NCI-H2196 (cell line): ENCODE results near the gene LIMS2.

Experiments used
- DNase-seq: peaks from one replicate; lab custom pipeline; 2025; ENCODE audit not compliant: unreplicated experiment; lab: John Stamatoyannopoulos, UW

Gene LIMS2, protein sequence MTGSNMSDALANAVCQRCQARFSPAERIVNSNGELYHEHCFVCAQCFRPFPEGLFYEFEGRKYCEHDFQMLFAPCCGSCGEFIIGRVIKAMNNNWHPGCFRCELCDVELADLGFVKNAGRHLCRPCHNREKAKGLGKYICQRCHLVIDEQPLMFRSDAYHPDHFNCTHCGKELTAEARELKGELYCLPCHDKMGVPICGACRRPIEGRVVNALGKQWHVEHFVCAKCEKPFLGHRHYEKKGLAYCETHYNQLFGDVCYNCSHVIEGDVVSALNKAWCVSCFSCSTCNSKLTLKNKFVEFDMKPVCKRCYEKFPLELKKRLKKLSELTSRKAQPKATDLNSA

DNA sequence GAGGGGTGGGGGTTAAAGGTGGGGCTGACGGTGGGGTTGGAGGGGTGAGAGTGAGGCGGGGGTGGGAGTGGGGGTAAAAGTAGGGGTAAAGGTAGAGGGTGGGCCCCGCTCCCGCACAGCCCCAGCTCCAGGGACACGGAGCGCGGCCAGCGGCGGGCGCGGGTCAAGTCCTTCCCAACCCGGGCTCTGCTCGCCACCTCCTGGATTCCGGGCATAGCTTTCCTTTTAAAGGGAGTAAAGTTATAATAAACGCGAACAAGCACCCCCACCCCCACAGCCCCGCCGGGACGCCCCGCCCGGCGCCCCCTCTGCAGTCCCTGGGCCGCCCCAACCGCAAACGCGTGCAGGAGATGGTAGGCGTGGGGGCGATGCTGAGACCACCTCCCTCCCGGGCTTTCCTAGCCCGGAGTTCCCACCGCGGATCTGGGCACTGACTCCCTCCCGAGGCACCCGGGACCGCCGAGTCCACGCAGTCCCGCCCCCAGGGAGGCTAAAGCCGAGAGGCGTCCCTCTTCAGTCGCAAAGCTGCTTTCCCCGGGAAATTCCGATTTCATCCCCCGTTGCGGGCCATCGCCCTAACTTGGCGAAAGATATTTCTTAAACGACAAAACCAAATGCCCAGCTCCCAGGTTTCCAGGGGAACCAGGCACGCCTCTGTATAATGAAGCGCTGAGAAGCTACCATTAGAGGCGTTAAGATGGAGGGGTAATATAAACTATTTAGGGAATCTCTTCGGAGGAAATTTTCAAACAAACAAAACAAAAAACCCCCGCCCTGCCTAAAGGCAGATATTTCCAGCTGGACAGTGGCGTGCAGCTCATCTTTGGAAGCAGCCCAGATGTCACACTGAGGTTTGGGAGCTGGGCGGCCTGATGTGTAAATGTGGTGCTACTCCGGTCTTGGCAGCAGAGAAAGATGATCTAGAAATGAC, at the start of gene LIMS2:
Gene LIMS2 (minus strand): TSS at position 200 of the 931 bp plus-strand sequence. CDS start 506 bp downstream, outside the sequence.
- DNase-seq = peak; percentile 17

DNA sequence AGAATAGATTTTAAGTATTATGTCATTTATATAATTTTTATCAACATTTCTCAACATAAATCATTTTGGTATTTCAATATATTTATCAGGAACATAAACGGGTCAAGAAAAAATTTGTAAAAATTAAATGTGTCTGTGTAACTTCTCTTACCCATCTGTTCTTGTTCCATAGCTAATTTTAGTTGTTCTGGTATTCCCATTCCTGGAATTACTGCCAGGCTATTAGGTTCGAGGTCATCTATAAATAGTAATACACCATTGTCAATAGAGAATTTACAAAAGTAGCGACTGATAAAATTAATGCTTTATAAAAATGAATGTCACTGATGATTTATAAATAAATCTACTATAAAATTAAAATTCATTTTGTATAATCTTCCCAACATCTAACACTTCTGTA, 47.5 kb upstream of the LIMS2 start:
- no peak for DNase-seq

GRCh38 chr2:127721978-127722355, 46.6 kb upstream of the LIMS2 start:
- DNase-seq = no peak

GRCh38 chr2:127721311-127721977, 46.1 kb upstream of the LIMS2 start:
- no peak for DNase-seq

DNA sequence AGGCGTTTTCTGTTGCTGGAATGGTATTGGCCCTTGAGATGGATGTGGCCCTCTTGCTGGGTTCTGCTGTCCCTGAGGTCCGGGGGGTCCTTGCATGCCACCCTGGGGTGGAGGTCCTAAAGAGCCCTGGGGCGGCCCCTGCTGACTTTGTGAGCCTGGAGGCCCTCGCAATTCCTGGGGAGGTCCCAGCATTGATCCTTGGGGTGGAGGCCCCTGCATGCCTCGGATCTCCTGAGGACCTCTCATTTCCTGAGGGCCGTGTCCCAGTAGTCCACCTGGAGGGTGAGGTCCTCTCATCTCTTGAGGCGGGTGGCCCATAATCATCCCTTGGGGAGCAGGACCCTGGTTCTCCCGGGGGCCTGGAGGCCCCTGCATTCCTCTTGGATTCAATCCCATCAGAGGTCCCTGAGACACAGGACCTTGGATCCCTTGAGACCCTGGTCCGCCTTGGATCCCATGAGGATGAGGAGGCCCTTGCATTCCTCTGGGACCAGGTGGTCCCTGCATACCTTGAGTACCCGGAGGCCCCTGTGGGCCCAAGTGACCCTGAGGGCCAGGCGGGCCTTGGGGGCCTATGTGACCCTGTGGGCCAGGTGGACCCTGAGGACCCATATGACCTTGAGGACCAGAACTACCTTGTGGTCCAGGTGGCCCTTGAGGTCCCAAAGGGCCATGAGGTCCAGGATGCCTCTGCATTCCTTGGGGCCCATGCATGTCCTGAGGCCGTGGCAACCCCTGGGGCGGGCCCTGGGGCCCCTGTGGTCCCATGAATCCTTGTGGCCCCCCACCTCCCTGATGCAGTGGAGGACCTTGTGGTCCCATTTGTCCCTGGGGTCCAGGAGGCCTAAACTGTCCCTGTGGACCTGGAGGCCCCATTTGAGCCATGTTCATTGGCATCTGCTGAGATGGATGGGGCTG, 44.2 kb upstream of the LIMS2 start:
- DNase-seq = no peak

- DNase-seq = no peak
Observed at GRCh38 chr2:127718271-127718670, 42.9 kb upstream of the LIMS2 start.

DNA sequence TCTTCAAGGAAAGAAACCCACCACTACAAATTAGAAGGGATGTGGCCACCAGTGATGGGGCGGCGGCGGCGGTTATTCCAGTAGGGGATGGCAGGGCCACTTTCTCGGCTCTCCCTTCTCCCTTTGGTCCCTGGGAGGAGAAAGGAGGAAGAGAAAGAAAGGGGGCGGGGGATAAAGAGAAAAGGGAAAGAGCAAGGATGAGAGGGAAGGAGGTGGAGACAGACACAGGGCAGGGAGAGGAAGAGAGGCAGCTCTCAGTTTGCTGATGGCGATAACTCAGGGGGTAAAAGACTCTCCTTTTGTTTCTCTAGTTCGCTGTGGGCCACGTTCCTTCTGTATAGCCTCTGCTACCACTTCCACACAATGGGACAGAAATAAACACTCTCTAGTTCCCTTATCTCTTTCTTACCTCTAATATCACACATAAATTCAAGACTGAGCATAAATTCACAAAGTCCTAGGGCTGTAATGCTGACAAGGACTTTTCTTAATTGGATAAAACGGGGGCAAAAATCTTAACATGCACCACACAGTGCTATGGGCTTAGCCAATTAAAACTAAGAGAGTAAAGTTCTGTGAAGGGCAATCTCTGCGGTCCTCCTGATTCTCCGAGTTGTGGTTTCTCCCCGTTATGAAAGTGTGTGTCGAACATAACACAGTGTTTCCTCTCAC, 40.6 kb upstream of the LIMS2 start:
- DNase-seq = no peak

GRCh38 chr2:127713562-127713961, 38.2 kb upstream of the LIMS2 start:
- no peak for DNase-seq

DNA sequence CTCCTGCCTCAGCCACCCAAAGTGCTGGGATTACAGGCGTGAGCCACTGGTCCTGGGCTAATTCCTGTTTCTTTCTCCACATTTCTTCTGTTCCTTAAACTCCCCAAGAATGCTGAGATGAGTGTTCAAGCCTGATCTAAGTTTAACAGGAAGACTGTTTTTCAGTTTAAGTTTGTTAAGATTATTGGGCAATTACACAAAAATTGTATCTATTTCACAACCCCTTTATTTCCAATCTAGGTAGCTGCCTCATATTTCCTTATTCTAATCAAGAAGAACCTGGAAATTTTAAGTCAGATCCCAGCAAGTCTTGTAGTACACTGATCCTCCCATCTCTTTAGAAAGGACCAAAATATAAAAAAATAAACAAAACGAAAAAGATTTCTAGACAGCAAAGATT, 37.7 kb upstream of the LIMS2 start:
- DNase-seq = no peak

- DNase-seq = no peak
Observed at GRCh38 chr2:127709336-127709735, 34.0 kb upstream of the LIMS2 start.

- DNase-seq = no peak
Observed at GRCh38 chr2:127707890-127708648, 32.7 kb upstream of the LIMS2 start.

GRCh38 chr2:127706215-127706990, 31.1 kb upstream of the LIMS2 start:
- no peak for DNase-seq

GRCh38 chr2:127705391-127706065, 30.2 kb upstream of the LIMS2 start:
- no peak for DNase-seq

GRCh38 chr2:127704641-127705390, 29.5 kb upstream of the LIMS2 start:
- DNase-seq = no peak

- no peak for DNase-seq
Observed at GRCh38 chr2:127703282-127703681, 28.0 kb upstream of the LIMS2 start.

DNA sequence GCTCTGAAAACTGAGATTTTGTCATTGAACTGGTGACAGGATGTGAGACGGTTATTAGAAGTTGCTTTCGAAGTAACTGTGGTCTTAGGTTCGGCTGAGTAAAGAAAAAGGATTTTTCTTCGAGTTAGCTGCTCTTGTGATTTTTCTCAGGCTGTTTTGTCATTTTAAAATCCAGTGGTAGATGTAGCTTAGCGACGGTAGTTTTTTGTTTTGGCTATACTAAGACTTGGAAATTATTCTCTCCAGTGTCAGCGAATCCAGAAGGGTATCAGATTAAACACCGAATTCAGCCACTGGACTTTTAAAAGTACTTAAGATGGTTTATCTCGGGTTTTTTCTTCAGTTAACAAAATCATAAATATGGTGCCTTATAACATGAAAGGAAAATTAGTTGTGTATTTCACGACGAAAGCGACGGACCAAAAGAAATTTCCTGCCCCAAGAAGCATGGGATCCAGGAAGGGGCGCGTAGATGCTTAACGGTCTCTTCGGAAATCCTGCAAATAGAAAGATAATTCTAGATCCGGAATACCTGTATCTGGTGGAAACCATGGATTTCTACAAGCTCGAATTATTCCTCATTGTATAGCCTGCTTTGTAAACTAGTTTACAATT, 27.2 kb upstream of the LIMS2 start:
- DNase-seq = no peak
